Effector memory CD4-positive, alpha-beta T cell (primary cell): Measurements from ENCODE around the gene BRD7.

Experiments used
- DNase-seq, 3 donors: peaks; one replicate each; pipeline ENCODE4 v3.0.0-alpha.2; 2020
- H3K27ac ChIP-seq: 2 replicates; pipeline ENCODE4 v1.7.0; 2013; ENCODE audit warnings: mild to moderate bottlenecking, low read length, moderate library complexity; ENCODE audit not compliant: insufficient read depth, poor library complexity, severe bottlenecking
- H3K27me3 ChIP-seq: replicated peaks from 2 replicates; pipeline ENCODE4 v1.7.0; 2013; ENCODE audit warnings: mild to moderate bottlenecking, low read length; ENCODE audit not compliant: insufficient read depth, control insufficient read depth, poor library complexity, severe bottlenecking
- H3K36me3 ChIP-seq: 2 replicates; pipeline ENCODE4 v1.7.0; 2013; ENCODE audit warnings: mild to moderate bottlenecking, low read length, moderate library complexity; ENCODE audit not compliant: control insufficient read depth, insufficient read depth
- H3K4me1 ChIP-seq: 2 replicates; pipeline ENCODE4 v1.7.0; 2013; ENCODE audit warnings: low read length, mild to moderate bottlenecking; ENCODE audit not compliant: control insufficient read depth, insufficient read depth, poor library complexity, severe bottlenecking
- H3K4me3 ChIP-seq: 2 replicates; pipeline ENCODE4 v1.7.0; 2013; ENCODE audit warnings: low read length, low read depth, mild to moderate bottlenecking; ENCODE audit not compliant: insufficient read depth, poor library complexity, severe bottlenecking
- H3K9me3 ChIP-seq: 2 replicates; pipeline ENCODE4 v1.7.0; 2013; ENCODE audit warnings: mild to moderate bottlenecking, low read length, moderate library complexity; ENCODE audit not compliant: control insufficient read depth

Gene BRD7

GRCh38 chr16:50290856-50291255 lies 77.9 kb downstream of the BRD7 start:
- peaks cover 88% of the 10 kb centered on the region for H3K36me3 ChIP-seq
- H3K27me3 ChIP-seq: no peaks in the 10 kb centered on the region
- H3K9me3 ChIP-seq: no peaks in the 10 kb centered on the region
- no peak for DNase-seq
- H3K27ac ChIP-seq: peak overlapping the region; percentile 42
- H3K4me1 ChIP-seq: no peaks in the 10 kb centered on the region
- H3K4me3 ChIP-seq: no peak overlapping the region

- H3K27me3 ChIP-seq: no peaks in the 10 kb centered on the region
- H3K4me1 ChIP-seq: peaks cover 6% of the 10 kb centered on the region
- peaks cover 84% of the 10 kb centered on the region for H3K36me3 ChIP-seq
- DNase-seq: no peak
- H3K27ac ChIP-seq: peak overlapping the region; percentile 42
- H3K4me3 ChIP-seq: no peak overlapping the region
- no peaks in the 10 kb centered on the region for H3K9me3 ChIP-seq
These were observed 78.6 kb downstream of the BRD7 start for GRCh38 chr16:50289950-50290764.

DNA sequence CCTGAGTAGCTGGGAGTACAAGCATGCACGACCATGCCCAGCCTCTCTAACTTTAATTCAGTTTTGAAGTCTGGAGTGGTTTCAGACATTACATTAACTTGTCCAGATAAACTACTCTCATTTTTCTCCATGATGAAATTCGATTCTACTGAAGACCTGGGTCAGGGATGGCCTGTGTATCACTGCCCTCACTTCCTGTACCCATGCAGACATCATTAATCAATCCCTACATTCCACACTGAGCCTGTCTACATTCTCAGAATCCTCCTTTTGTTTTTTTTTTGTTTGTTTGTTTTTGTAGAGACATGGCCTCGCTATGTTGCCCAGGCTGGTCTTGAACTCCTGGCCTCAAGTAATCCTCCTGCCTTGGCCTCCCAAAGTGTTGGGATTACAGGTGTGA lies 79.9 kb downstream of the BRD7 start:
- Histone ChIP-seq H3K9me3 (no peaks in the 10 kb centered on the region), H3K4me1 (peaks cover 18% of the 10 kb centered on the region), H3K27ac (no peak overlapping the region), H3K4me3 (no peak overlapping the region), H3K36me3 (peaks cover 73% of the 10 kb centered on the region), H3K27me3 (no peaks in the 10 kb centered on the region)
- no peak for DNase-seq

DNA sequence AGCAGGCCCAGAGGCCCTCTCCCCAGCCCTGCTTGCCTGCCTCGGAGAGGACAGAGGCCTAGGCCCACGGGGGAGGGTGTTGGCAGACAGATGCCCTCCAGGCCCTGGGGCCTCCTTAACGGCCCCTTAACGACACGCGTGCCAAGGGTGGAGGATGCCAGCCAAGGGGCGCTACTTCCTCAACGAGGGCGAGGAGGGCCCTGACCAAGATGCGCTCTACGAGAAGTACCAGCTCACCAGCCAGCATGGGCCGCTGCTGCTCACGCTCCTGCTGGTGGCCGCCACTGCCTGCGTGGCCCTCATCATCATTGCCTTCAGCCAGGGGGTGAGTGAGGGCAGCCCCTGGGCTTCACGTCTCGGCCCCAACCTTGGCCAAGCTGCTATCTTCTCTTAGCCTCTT lies 80.8 kb downstream of the BRD7 start:
- Histone ChIP-seq H3K36me3 (peaks cover 64% of the 10 kb centered on the region), H3K27ac (no peak overlapping the region)

DNA sequence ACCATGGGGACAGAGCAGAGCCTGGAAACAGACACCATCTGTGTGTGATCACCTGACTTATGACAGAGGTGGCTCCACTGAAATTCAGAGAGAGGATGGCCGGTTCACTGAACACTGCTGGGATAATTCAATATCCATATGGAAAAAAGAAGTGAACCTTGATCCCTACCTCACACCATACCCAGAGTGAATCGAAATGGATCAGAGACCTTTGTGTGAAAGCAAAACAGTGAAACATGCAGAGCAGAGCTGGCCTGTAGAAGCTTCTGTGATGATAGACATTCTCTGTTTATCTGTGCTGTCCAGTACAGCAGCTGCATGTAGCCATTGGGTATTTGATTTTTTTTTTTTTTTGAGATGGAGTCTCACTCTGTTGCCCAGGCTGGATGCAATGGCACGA lies 82.1 kb downstream of the BRD7 start:
- Histone ChIP-seq H3K4me1 (peaks cover 41% of the 10 kb centered on the region), H3K27me3 (no peaks in the 10 kb centered on the region), H3K27ac (peak overlapping the region; percentile 22)

More for the DNA sequence above, 80.8 kb downstream of the BRD7 start:
- Histone ChIP-seq H3K9me3 (no peaks in the 10 kb centered on the region), H3K4me3 (no peak overlapping the region), H3K4me1 (peaks cover 27% of the 10 kb centered on the region), H3K27me3 (no peaks in the 10 kb centered on the region)
- no peak for DNase-seq

GRCh38 chr16:50285406-50286003 lies 83.3 kb downstream of the BRD7 start:
- Histone ChIP-seq H3K27me3 (no peaks in the 10 kb centered on the region), H3K36me3 (peaks cover 42% of the 10 kb centered on the region), H3K27ac (peak overlapping the region; percentile 22), H3K4me3 (no peak overlapping the region), H3K4me1 (peaks cover 52% of the 10 kb centered on the region), H3K9me3 (no peaks in the 10 kb centered on the region)
- DNase-seq: no peak

More for the DNA sequence above, 82.1 kb downstream of the BRD7 start:
- H3K4me3 ChIP-seq: no peak overlapping the region
- peaks cover 51% of the 10 kb centered on the region for H3K36me3 ChIP-seq
- DNase-seq: no peak
- H3K9me3 ChIP-seq: no peaks in the 10 kb centered on the region

GRCh38 chr16:50284131-50284911 lies 84.5 kb downstream of the BRD7 start:
- Histone ChIP-seq H3K4me1 (peaks cover 64% of the 10 kb centered on the region), H3K4me3 (no peak overlapping the region), H3K9me3 (no peaks in the 10 kb centered on the region), H3K27ac (peak overlapping the region; percentile 39), H3K36me3 (peaks cover 30% of the 10 kb centered on the region), H3K27me3 (no peaks in the 10 kb centered on the region)
- no peak for DNase-seq

DNA sequence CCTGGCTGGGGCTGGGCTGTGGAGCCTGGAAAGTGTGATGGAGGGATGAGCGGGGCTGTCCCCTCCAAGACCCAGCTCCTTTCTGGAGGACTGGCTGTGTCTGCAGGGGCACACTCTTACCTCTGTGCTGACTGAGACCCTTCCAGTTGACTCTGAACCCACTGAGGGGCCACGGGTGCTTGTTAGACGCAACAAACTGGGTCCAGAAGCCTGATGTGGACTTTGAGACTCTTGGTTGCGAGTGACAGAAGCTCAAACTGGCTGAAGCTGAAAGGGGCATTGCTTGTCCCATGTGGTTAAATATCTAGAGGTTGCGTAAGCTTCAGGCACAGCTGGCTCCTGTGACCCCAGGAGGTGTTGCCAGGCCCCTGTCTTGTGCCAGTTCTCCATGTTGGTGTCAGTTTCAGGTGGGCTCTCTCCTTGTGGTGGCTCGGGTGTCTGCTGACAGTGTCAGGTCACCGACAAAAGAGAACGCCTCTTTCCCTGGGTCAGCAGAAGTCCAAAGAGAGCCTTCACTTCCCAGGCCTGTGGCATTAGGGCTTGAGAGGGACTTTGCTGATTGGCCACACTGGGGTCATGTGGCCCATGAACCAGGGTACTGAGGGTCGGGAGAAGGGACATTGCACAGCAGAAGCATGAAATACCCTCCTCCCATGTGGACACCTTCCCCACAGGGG lies 85.7 kb downstream of the BRD7 start:
- Histone ChIP-seq H3K27me3 (no peaks in the 10 kb centered on the region), H3K9me3 (no peaks in the 10 kb centered on the region), H3K36me3 (peaks cover 18% of the 10 kb centered on the region), H3K4me1 (peaks cover 75% of the 10 kb centered on the region), H3K4me3 (no peak overlapping the region), H3K27ac (peak overlapping the region; percentile 72)
- no peak for DNase-seq

DNA sequence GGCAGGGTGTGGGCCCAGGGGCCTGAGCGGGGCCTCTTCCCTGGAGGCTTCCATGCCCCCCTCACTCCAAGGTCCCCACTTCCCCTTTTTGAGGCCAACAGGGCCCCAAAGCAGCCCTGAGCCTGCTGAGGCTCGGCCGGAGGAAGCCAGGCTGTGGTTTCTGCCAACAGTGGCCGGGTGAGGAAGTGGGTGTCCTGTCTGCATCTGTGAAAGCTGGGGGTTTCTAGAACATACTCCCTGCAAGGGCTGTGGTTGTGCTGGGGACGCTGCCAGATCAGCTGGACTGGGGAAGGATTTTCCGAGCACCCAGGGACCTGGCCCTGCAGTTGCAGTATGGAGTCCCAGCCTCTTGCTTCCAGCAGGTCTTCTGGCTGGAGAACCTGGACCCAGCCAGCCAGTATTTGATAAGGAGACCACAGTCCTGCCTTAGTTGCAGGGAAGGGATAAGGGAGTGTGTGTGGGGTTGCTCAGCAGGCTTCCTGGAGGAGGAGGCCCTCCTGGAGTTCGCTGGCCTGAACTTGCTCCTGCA lies 86.7 kb downstream of the BRD7 start:
- Histone ChIP-seq H3K27me3 (no peaks in the 10 kb centered on the region), H3K9me3 (no peaks in the 10 kb centered on the region), H3K36me3 (peaks cover 10% of the 10 kb centered on the region), H3K27ac (peak overlapping the region; percentile 72), H3K4me1 (peaks cover 75% of the 10 kb centered on the region), H3K4me3 (peak overlapping the region; percentile 37)
- peak; percentile 48 to 57 (median 55) for DNase-seq
